GM12878 (cell line): ENCODE data around the gene F7. TPM values are rescaled to one million over a fixed set of nuclear protein-coding genes. Genes with fewer than 3 reads are reported as not detected.

ENCODE experiments used
- ATAC-seq: fragments of 200-7000 bp; cut with Tn5 transposase; 3 replicates; pipeline ENCODE4 v1.9.1; 2020; ENCODE audit warnings: mild to moderate bottlenecking, moderate library complexity
- BruUV-seq: library from RNA; stranded (reverse); fragments of 400-500 nt; replicated peaks from 2 replicates; lab custom pipeline; 2021; lab: Mats Ljungman, UMichigan
- CTCF ChIA-PET: fragments of 300-600 bp; sonication (Branson Sonifier 250); formaldehyde crosslinking; extraction: SDS; loops from one replicate; lab custom pipeline; 2021; ENCODE audit warnings: inconsistent platforms; lab: Yijun Ruan, JAX
- POLR2A ChIA-PET: fragments of 350-600 bp; formaldehyde crosslinking; extraction: SDS; loops from one replicate; lab custom pipeline; 2021; ENCODE audit warnings: inconsistent platforms; lab: Charles Lee
- RAD21 ChIA-PET: fragments of 300-600 bp; sonication (Branson Sonifier 250); formaldehyde crosslinking; loops from one replicate; lab custom pipeline; 2023; ENCODE audit warnings: antibody characterized with exemption; ENCODE audit not compliant: unreplicated experiment; lab: Charles Lee
- SMC1A ChIA-PET: fragments of 300-600 bp; sonication (Branson Sonifier 250); formaldehyde crosslinking; loops from one replicate; lab custom pipeline; 2023; ENCODE audit not compliant: unreplicated experiment, uncharacterized antibody; lab: Charles Lee
- DNase-seq: peaks from one replicate; pipeline ENCODE4 v3.0.0-alpha.2; 2011; ENCODE audit warnings: low read depth, low spot score
- FAIRE-seq: peaks from 3 replicates; lab custom pipeline; 2011; peaks lifted over from hg19 to GRCh38; lab: Jason Lieb, UNC
- H2AFZ ChIP-seq: 2 replicates; pipeline ENCODE4 v1.6.0; 2011; ENCODE audit warnings: low read depth, low read length, control low read depth; ENCODE audit not compliant: control insufficient read depth
- H3K27ac ChIP-seq: 2 replicates; pipeline ENCODE4 v1.5.1; 2011; ENCODE audit warnings: control low read depth; ENCODE audit not compliant: control insufficient read depth, insufficient read depth
- H3K27me3 ChIP-seq, 2 experiments: replicated peaks in 1 of 2; 2 replicates each; pipeline versions ENCODE4 v1.6.0 to v1.6.1; 2011; ENCODE audit warnings: low read length in 1 of 2; ENCODE audit not compliant: control insufficient read depth in 2 of 2, insufficient read depth in 2 of 2
- H3K36me3 ChIP-seq, 2 experiments: 2 replicates each; pipeline ENCODE4 v1.5.1; 2011; ENCODE audit warnings: low read length in 1 of 2; ENCODE audit not compliant: control insufficient read depth in 2 of 2, insufficient read depth in 2 of 2
- H3K4me1 ChIP-seq: 2 replicates; pipeline ENCODE4 v1.6.1; 2011; ENCODE audit warnings: mild to moderate bottlenecking, low read length, moderate library complexity, mixed read lengths; ENCODE audit not compliant: control insufficient read depth, insufficient read depth
- H3K4me2 ChIP-seq: 2 replicates; pipeline ENCODE4 v1.6.0; 2011; ENCODE audit warnings: control low read depth; ENCODE audit not compliant: control insufficient read depth, insufficient read depth
- H3K4me3 ChIP-seq: fragments of 200-600 bp; sonication (generic); 2 replicates; pipeline ENCODE4 v1.5.1; 2016
- H3K79me2 ChIP-seq: 2 replicates; pipeline ENCODE4 v1.6.0; 2011; ENCODE audit warnings: low read length; ENCODE audit not compliant: control insufficient read depth, insufficient read depth
- H3K9ac ChIP-seq: 2 replicates; pipeline ENCODE4 v1.8.0; 2011; ENCODE audit warnings: low read length, control low read depth, mixed read lengths; ENCODE audit not compliant: control insufficient read depth, insufficient read depth
- H3K9me3 ChIP-seq: replicated peaks from 3 replicates; pipeline ENCODE4 v1.5.1; 2011; ENCODE audit warnings: mild to moderate bottlenecking, low read length; ENCODE audit not compliant: control insufficient read depth, insufficient read depth
- H4K20me1 ChIP-seq: 2 replicates; pipeline ENCODE4 v1.6.0; 2011; ENCODE audit not compliant: control insufficient read depth, insufficient read depth
- CEBPZ ChIP-seq: fragments of 150-350 bp; IDR thresholded peaks from 2 replicates; pipeline ENCODE4 v1.6.1; 2016; ENCODE audit warnings: low read depth, low read length
- CTCF ChIP-seq, 3 experiments: IDR thresholded peaks in 2 of 3; conservative IDR thresholded peaks in 1 of 3; 2 replicates each; pipeline ENCODE4 v1.5.1; 2011; ENCODE audit warnings: low read depth in 3 of 3, low read length in 3 of 3, mild to moderate bottlenecking in 3 of 3, control low read depth in 2 of 3, moderate library complexity in 2 of 3, inconsistent platforms in 1 of 3, mixed read lengths in 1 of 3; ENCODE audit not compliant: control insufficient read depth in 2 of 3, insufficient read depth in 1 of 3; ENCODE audit errors: extremely low read depth in 1 of 3
- EGR1 ChIP-seq, 2 experiments: IDR thresholded peaks; 1 replicate in 1 of 2; 2 replicates in 1 of 2; pipeline ENCODE4 v1.6.1; 2011 to 2012; ENCODE audit warnings: low read depth in 2 of 2, low read length in 2 of 2, borderline replicate concordance in 1 of 2, mild to moderate bottlenecking in 1 of 2, moderate library complexity in 1 of 2
- EZH2 ChIP-seq: IDR thresholded peaks from 2 replicates; pipeline ENCODE4 v1.6.1; 2012; ENCODE audit warnings: low read depth, mild to moderate bottlenecking, control low read depth, inconsistent platforms, low read length, borderline replicate concordance; ENCODE audit not compliant: control insufficient read depth
- IKZF1 ChIP-seq: fragments of 450-650 bp; conservative IDR thresholded peaks from 2 replicates; pipeline ENCODE4 v1.6.1; 2017; ENCODE audit warnings: antibody characterized with exemption, mild to moderate bottlenecking
- IKZF2 ChIP-seq, 2 experiments: fragments of 450-650 bp; IDR thresholded peaks; 2 replicates each; pipeline ENCODE4 v1.6.1; 2017; ENCODE audit warnings: mild to moderate bottlenecking in 2 of 2, moderate library complexity in 2 of 2
- MTA2 ChIP-seq: fragments of 450-650 bp; IDR thresholded peaks from 2 replicates; pipeline ENCODE4 v1.6.1; 2016; ENCODE audit warnings: low read depth, mild to moderate bottlenecking, moderate library complexity
- NFXL1 ChIP-seq: fragments of 450-650 bp; IDR thresholded peaks from 2 replicates; pipeline ENCODE4 v1.6.1; 2017; ENCODE audit warnings: antibody characterized with exemption, mild to moderate bottlenecking, borderline replicate concordance
- PAX8 ChIP-seq: fragments of 450-650 bp; IDR thresholded peaks from 2 replicates; pipeline ENCODE4 v1.6.1; 2017; ENCODE audit warnings: mild to moderate bottlenecking, moderate library complexity
- SIN3A ChIP-seq: IDR thresholded peaks from 2 replicates; pipeline ENCODE4 v1.6.1; 2012; ENCODE audit warnings: low read depth, low read length, improper control_type of control experiment
- SMAD1 ChIP-seq: fragments of 450-650 bp; IDR thresholded peaks from 2 replicates; pipeline ENCODE4 v1.6.1; 2018; ENCODE audit warnings: mild to moderate bottlenecking, low read depth; ENCODE audit not compliant: partially characterized antibody
- SUZ12 ChIP-seq: fragments of 200-600 bp; sonication (generic); IDR thresholded peaks from one replicate; pipeline ENCODE4 v1.6.1; 2018; ENCODE audit warnings: antibody characterized with exemption, mild to moderate bottlenecking; ENCODE audit not compliant: unreplicated experiment
- ZBED1 ChIP-seq: IDR thresholded peaks from 2 replicates; pipeline ENCODE4 v1.6.1; 2016; ENCODE audit warnings: borderline replicate concordance
- ZNF274 ChIP-seq: IDR thresholded peaks from one replicate; pipeline ENCODE4 v1.8.0; 2011; ENCODE audit not compliant: insufficient read length, insufficient read depth
- WGBS: methylation state at CpG from one replicate; pipeline ENCODE4 v1.1.6; 2016; ENCODE audit warnings: low lambda C conversion rate; ENCODE audit not compliant: insufficient replicate concordance, insufficient coverage; ENCODE audit errors: missing lambda C conversion rate; 5-methylcytosine and 5-hydroxymethylcytosine counted together
- in situ Hi-C: fragments of 300-500 bp; cut with MboI; formaldehyde crosslinking; loops from 9 replicates; pipeline ENCODE4 v1.14.3; 2018; ENCODE audit warnings: mixed read lengths
- intact Hi-C: fragments of 100-400 bp; cut with micrococcal nuclease; formaldehyde crosslinking; loops from one replicate; pipeline ENCODE4 v1.14.2; 2022; ENCODE audit not compliant: unreplicated experiment
- polyA plus RNA-seq, 11 experiments: library from polyadenylated mRNA; depleted of rRNA in 4 of 11; unstranded in 6 of 11; stranded (reverse) in 5 of 11; fragments of >200 nt; fragmentation: Nextera tagmentation in 4 of 11; fragmentation: Illumina TruSeq in 1 of 11; extraction: Ambion mirVana in 4 of 11; extraction: Trizol in 1 of 11; gene quantifications; 1 replicate in 1 of 11; 2 replicates in 10 of 11; pipeline versions ENCODE4 v1.2.1 to v1.2.3, GENCODE V29; 2011 to 2016; ENCODE audit warnings: inconsistent platforms in 2 of 11, missing spikeins in 2 of 11, low read depth in 1 of 11
- total RNA-seq, 4 experiments: library from RNA; depleted of rRNA in 3 of 4; stranded (reverse); fragments of >200 nt in 3 of 4; fragmentation: Illumina TruSeq in 1 of 4; extraction: Trizol in 1 of 4; gene quantifications; 2 replicates each; pipeline versions ENCODE4 v1.2.1 to v1.2.3, GENCODE V29; 2013 to 2021

F7 gene
- total and polyA plus RNA-seq, 10 of the 15 experiments (the other 5 are each of a cell fraction or from before 2014, with no cell fraction given) = not detected

DNA sequence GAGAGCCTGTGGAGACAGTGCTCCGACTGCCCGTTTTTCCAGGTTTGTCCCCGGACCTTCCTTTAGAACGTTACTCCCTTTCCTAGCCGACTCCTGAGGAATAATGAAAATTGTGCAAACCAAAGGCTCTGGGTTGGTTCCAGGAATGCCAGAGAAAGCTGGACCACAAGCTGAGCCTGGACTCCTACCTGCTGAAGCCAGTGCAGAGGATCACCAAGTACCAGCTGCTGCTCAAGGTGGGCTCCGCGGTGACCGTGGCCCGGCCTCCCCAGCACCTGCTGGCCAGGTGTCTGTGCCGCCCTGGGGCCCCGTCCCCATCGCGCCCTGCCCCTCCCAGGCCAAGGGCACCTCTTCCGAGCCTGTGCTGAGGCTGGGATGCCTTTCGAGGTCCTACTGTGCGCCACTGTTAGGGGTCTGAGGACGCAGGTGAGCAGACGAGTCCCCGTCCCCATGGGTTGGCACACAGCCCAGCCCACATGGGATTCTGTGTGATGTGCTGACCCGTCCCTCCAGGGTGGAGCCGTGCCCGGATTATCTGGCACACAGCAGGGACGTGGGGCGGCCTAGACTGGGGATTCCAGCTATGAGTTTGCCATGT lies 20.5 kb upstream of the F7 start:
- H3K27ac ChIP-seq = no peak overlapping the region
- no peak overlapping the region for H3K9ac ChIP-seq
- no peaks in the 10 kb centered on the region for H3K27me3 ChIP-seq
- RAD21 ChIA-PET = no interaction called here
- no peak overlapping the region for H2AFZ ChIP-seq
- no peaks in the 10 kb centered on the region for H3K36me3 ChIP-seq
- POLR2A ChIA-PET = no interaction called here
- FAIRE-seq (no peak), DNase-seq (no peak), ATAC-seq (no peak)
- H3K4me1 ChIP-seq = no peaks in the 10 kb centered on the region
- in situ Hi-C loops (no loop called here), intact Hi-C loops (no loop called here)
- H3K79me2 ChIP-seq = no peaks in the 10 kb centered on the region
- H3K4me3 ChIP-seq = no peak overlapping the region
- CTCF ChIA-PET = no interaction called here
- no peaks in the 10 kb centered on the region for H3K9me3 ChIP-seq
- no peaks in the 10 kb centered on the region for H4K20me1 ChIP-seq
- SMC1A ChIA-PET = no interaction called here
- no peak overlapping the region for H3K4me2 ChIP-seq
- 51% methylated on average over 24 of the region's 24 CpGs for WGBS
- BruUV-seq = no TSS peak
- no peak for TF ChIP-seq SIN3A
- no peak for TF ChIP-seq SMAD1
- no peak for TF ChIP-seq CTCF (IDR thresholded peaks at IDR 0.05 in 2 of 3, conservative IDR thresholded peaks at IDR 0.05 in 1 of 3; ENCODE audit: control insufficient read depth in 2 of 3, extremely low read depth in 1 of 3, insufficient read depth in 1 of 3, low read depth in 3 of 3, low read length in 3 of 3)
- no peak for TF ChIP-seq ZBED1
- no peak for TF ChIP-seq CEBPZ
- no peak for TF ChIP-seq ZNF274
- no peak for TF ChIP-seq EGR1 (IDR thresholded peaks at IDR 0.05; ENCODE audit: borderline replicate concordance in 1 of 2, low read depth in 2 of 2, low read length in 2 of 2)
- no peak for TF ChIP-seq PAX8
- no peak for TF ChIP-seq SUZ12
- TF ChIP-seq NFXL1 = no peak
- no peak for TF ChIP-seq EZH2
- TF ChIP-seq IKZF1 = no peak
- no peak for TF ChIP-seq IKZF2 (IDR thresholded peaks at IDR 0.05)
- no peak for TF ChIP-seq MTA2
